IPS-NIHi11 (cell line): ENCODE data around the gene CCDC137.

Source experiments
- DNase-seq: peaks from one replicate; pipeline ENCODE4 v3.0.0; 2012; ENCODE audit warnings: mixed read lengths, low spot score

Gene CCDC137

GRCh38 chr17:81701288-81702071, 34.9 kb downstream of the CCDC137 start:
- DNase-seq: no peak

GRCh38 chr17:81702934-81703746, 36.6 kb downstream of the CCDC137 start, which contains the start of gene MRPL12:
TSS of gene MRPL12 (plus strand) at chr17:81703367. CDS start at chr17:81703502, 135 bp downstream.
- DNase-seq: peak; percentile 98

GRCh38 chr17:81703747-81704654, 37.5 kb downstream of the CCDC137 start:
- DNase-seq: no peak

GRCh38 chr17:81705518-81706231, 39.1 kb downstream of the CCDC137 start:
- no peak for DNase-seq

- no peak for DNase-seq
Measured at GRCh38 chr17:81706232-81706611, 39.7 kb downstream of the CCDC137 start.

GRCh38 chr17:81706757-81707624, 40.5 kb downstream of the CCDC137 start:
- DNase-seq: no peak

GRCh38 chr17:81707725-81708646, 41.4 kb downstream of the CCDC137 start:
- no peak for DNase-seq

- DNase-seq: no peak
Measured at GRCh38 chr17:81708739-81709185, 42.2 kb downstream of the CCDC137 start.

- no peak for DNase-seq
Measured at GRCh38 chr17:81710514-81711308, 44.2 kb downstream of the CCDC137 start.

- peak; percentile 96 for DNase-seq
Measured at GRCh38 chr17:81711814-81712467, 45.4 kb downstream of the CCDC137 start, which contains the start of gene SLC25A10. TSS of gene SLC25A10 (plus strand) at chr17:81712284. CDS start at chr17:81712427, 143 bp downstream.

GRCh38 chr17:81712468-81713003, 46.0 kb downstream of the CCDC137 start:
- peak; percentile 73 for DNase-seq

GRCh38 chr17:81713004-81713555, 46.5 kb downstream of the CCDC137 start:
- DNase-seq: no peak

GRCh38 chr17:81713556-81714411, 47.2 kb downstream of the CCDC137 start:
- DNase-seq: no peak

- no peak for DNase-seq
Measured at GRCh38 chr17:81714412-81715106, 48.0 kb downstream of the CCDC137 start.

- DNase-seq: no peak
Measured at GRCh38 chr17:81715107-81715871, 48.8 kb downstream of the CCDC137 start.
